Upper lobe of right lung (tissue), 1 donor: Measurements from ENCODE around the gene ZNG1A. TPM values are rescaled to one million over a fixed set of nuclear protein-coding genes. Genes with fewer than 3 reads are reported as not detected.
"Not testable (repeated sequence)": the region's sequence is repeated elsewhere in the genome, so short reads cannot be mapped to it uniquely, and the experiment has no call there.

ENCODE experiments used
- ATAC-seq: fragments of 200-7000 bp; cut with Tn5 transposase; one replicate; pipeline ENCODE4 v1.9.1; 2020; ENCODE audit warnings: mild to moderate bottlenecking, moderate library complexity
- DNase-seq: peaks from one replicate; pipeline ENCODE4 v3.0.0-alpha.2; 2020
- H3K27ac ChIP-seq: fragments of 200-600 bp; one replicate; pipeline ENCODE4 v1.8.0; 2022
- H3K27me3 ChIP-seq: fragments of 200-600 bp; one replicate; pipeline ENCODE4 v1.8.0; 2022; ENCODE audit warnings: mild to moderate bottlenecking
- H3K36me3 ChIP-seq: fragments of 200-600 bp; one replicate; pipeline ENCODE4 v1.8.0; 2022
- H3K4me1 ChIP-seq: fragments of 200-600 bp; one replicate; pipeline ENCODE4 v1.8.0; 2022
- H3K4me3 ChIP-seq: fragments of 200-600 bp; one replicate; pipeline ENCODE4 v1.8.0; 2022; ENCODE audit warnings: mild to moderate bottlenecking
- H3K9me3 ChIP-seq: fragments of 200-600 bp; one replicate; pipeline ENCODE4 v1.8.0; 2022
- intact Hi-C: fragments of 100-400 bp; cut with DNase I; formaldehyde crosslinking; loops from one replicate; pipeline ENCODE4 v1.11.0; 2022
- total RNA-seq: library from RNA; stranded (reverse); fragmentation: NEBNext Ultra II Directional; extraction: Animal tissue kit (Norgen Biotek cat#: 25700); gene quantifications from one replicate; pipeline ENCODE4 v1.2.1, GENCODE V29; 2021
- TF ChIP-seq, protein P1 (sequence below): fragments of 200-600 bp; IDR thresholded peaks from one replicate; pipeline ENCODE4 v1.8.0; 2022; ENCODE audit warnings: antibody characterized with exemption
- donor health status: DM: no; HTN: yes; CAD: no; lungs with severe emphysema.

The ZNG1A gene
- total RNA-seq, 1 donor from 2014 or later = 24.7 TPM

- intact Hi-C loops = no loop called here
- Histone ChIP-seq H3K27me3 (no peaks in the 10 kb centered on the region), H3K4me1 (peaks cover 16% of the 10 kb centered on the region), H3K27ac (peak within 1 kb of the TSS; percentile 89), H3K36me3 (no peaks in the 10 kb centered on the region), H3K9me3 (no peaks in the 10 kb centered on the region), H3K4me3 (peak within 1 kb of the TSS; percentile 62)
- ATAC-seq (peak; percentile 94), DNase-seq (peak; percentile 94)
- TF ChIP-seq, protein P1, sequence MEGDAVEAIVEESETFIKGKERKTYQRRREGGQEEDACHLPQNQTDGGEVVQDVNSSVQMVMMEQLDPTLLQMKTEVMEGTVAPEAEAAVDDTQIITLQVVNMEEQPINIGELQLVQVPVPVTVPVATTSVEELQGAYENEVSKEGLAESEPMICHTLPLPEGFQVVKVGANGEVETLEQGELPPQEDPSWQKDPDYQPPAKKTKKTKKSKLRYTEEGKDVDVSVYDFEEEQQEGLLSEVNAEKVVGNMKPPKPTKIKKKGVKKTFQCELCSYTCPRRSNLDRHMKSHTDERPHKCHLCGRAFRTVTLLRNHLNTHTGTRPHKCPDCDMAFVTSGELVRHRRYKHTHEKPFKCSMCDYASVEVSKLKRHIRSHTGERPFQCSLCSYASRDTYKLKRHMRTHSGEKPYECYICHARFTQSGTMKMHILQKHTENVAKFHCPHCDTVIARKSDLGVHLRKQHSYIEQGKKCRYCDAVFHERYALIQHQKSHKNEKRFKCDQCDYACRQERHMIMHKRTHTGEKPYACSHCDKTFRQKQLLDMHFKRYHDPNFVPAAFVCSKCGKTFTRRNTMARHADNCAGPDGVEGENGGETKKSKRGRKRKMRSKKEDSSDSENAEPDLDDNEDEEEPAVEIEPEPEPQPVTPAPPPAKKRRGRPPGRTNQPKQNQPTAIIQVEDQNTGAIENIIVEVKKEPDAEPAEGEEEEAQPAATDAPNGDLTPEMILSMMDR = peak; percentile 56
Observed at GRCh38 chr9:214648-215493, 36.0 kb upstream of the ZNG1A start, which contains the start of gene DOCK8. DOCK8 (plus strand) TSS chr9:214865; CDS start chr9:214977, 112 bp downstream.

DNA sequence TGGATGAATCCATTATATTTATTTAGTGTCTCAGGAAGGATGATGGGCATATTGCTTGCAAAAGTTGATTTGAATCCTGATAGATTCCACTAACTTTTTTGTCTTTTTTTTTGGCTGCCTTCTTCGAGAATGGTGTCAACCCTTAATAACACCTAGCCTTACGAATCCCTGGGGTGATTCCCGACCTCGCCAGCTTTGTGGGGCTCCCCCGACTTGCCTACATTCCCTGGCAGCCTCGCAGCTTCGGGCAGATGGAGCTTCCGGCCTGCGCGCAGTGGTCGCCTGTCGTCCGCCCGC is 35.4 kb upstream of the ZNG1A start:
- TF ChIP-seq, protein P1 = no peak
- Histone ChIP-seq H3K36me3 (no peaks in the 10 kb centered on the region), H3K9me3 (no peaks in the 10 kb centered on the region), H3K4me1 (peaks cover 16% of the 10 kb centered on the region), H3K27me3 (no peaks in the 10 kb centered on the region), H3K27ac (peak overlapping the region; percentile 89), H3K4me3 (peak overlapping the region; percentile 62)
- ATAC-seq (no peak), DNase-seq (no peak)
- intact Hi-C loops = no loop called here

- peak overlapping the region; percentile 62 for H3K4me3 ChIP-seq
Observed at GRCh38 chr9:213901-214300, 35.0 kb upstream of the ZNG1A start.

GRCh38 chr9:212297-212696 is 33.4 kb upstream of the ZNG1A start:
- Histone ChIP-seq H3K36me3 (no peaks in the 10 kb centered on the region), H3K27me3 (no peaks in the 10 kb centered on the region), H3K27ac (peak overlapping the region; percentile 55), H3K4me1 (peaks cover 16% of the 10 kb centered on the region), H3K4me3 (no peak overlapping the region), H3K9me3 (no peaks in the 10 kb centered on the region)
- TF ChIP-seq, protein P1 = no peak
- ATAC-seq = peak; percentile 8
- DNase-seq = no peak
- intact Hi-C loops = no loop called here

More at GRCh38 chr9:213901-214300, 35.0 kb upstream of the ZNG1A start:
- H3K36me3 ChIP-seq, DNase-seq, intact Hi-C loops, ATAC-seq, H3K9me3 ChIP-seq, H3K27me3 ChIP-seq: not testable (repeated sequence)
- Histone ChIP-seq H3K4me1 (peaks cover 16% of the 10 kb centered on the region), H3K27ac (peak overlapping the region; percentile 89)

DNA sequence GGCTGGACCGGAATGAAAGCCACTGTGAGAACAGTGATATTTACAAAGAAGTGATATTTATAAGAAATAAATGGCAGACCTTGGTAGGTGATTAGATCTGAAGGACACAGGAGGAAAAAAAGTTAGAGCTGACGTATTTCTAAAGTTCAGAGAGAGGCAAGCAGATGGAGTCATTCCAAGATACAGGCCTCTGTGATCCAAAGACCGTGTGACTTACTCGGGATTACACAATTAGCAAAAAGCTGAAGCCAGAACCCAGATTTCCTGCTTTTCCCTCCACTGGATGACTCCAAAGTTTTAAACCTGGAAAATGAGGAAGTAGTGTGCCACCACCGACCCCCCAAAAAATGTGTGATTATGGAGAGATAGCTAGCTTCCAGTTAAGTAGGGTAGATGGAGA is 32.7 kb upstream of the ZNG1A start:
- Histone ChIP-seq H3K27ac (peak overlapping the region; percentile 55), H3K4me1 (peaks cover 16% of the 10 kb centered on the region), H3K9me3 (no peaks in the 10 kb centered on the region), H3K4me3 (no peak overlapping the region), H3K27me3 (no peaks in the 10 kb centered on the region), H3K36me3 (no peaks in the 10 kb centered on the region)
- intact Hi-C loops = no loop called here
- ATAC-seq (no peak), DNase-seq (no peak)
- TF ChIP-seq, protein P1 = no peak

- Histone ChIP-seq H3K4me1 (peaks cover 16% of the 10 kb centered on the region), H3K27me3 (no peaks in the 10 kb centered on the region), H3K4me3 (no peak overlapping the region), H3K27ac (peak overlapping the region; percentile 55), H3K36me3 (no peaks in the 10 kb centered on the region), H3K9me3 (no peaks in the 10 kb centered on the region)
- intact Hi-C loops = no loop called here
- DNase-seq (no peak), ATAC-seq (no peak)
- TF ChIP-seq, protein P1 = no peak
Observed at GRCh38 chr9:211036-211435, 32.2 kb upstream of the ZNG1A start.
